Measurements from ENCODE around the gene ZNF595.
"Not testable (repeated sequence)": the region's sequence is repeated elsewhere in the genome, so short reads cannot be mapped to it uniquely, and the experiment has no call there.

ZNF595 gene

DNA sequence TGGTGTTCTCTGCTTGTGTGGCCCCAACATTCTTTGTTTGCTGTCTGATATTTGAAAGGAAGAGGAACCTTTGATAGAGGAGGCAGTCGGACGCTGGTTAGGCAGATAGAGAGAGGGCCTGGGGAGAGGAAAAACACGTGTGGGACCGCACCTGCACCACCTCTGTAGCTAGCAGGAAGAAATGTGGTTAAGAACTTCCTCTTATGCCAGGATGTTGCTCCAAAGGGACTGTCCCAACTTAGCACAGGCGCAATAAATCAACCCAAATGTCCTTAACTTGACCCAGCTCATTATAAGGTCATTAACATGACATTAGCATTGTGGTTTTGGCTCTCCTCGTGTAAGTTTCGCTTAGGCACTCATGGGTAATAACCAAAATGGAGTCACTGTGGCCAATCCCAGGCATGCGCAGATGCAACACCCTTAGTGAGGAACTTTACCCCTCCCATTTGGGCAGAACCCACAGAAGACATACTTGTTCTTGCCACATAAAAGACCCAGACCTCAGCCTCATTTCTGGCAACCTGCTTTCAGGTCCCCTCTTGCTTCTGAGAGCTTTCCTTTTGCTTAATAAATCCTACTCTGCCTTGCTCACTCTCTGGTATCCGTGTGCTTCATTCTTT is 1.4 kb upstream of the ZNF595 start:
- H3K4me3 ChIP-seq (ENCODE audit: low read depth, low read length); DNase-seq (ENCODE audit: low read depth): not testable (repeated sequence)

DNA sequence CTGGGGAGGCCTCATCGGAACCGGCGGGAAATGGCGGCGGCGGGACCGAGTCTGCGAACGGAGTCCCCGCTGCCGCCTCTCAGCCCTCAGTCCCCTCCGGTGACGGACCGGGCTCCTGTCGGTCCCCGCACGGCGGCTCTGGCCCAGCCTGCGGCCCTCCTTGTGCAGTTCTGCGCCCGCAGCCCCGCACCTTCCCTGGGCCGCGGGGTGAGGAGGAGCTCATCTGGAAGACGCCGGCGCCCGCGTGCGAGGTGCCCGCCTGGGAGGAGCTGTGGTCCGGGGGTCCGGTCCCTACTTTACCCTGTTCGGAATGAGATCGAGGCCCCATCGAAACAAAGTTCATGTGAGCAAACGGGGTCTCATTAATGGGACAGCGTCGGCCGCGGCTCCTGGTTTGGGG is 400 bp downstream of the ZNF595 start:
- H3K4me3 ChIP-seq (ENCODE audit: low read depth, low read length); DNase-seq (ENCODE audit: low read depth): not testable (repeated sequence)

DNA sequence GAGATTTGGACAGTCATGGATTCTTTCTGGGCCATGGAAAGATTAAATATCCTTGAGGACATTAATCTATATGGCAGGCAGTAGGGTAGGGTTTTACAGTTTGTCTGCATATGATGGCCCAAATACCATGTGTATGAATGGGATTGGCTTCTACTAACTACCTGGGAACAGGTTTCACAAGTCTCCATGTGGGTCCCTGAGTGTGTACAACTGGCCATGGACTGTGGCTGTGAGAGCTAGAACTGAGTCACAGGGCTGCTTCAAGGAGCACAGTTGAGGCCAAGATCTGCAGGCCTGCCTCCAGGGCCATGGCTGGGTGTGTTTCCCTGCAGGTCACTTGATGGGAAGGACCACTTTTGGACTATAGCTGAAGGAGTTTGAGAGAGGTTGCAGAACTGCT is 11.6 kb downstream of the ZNF595 start:
- DNase-seq (ENCODE audit: low read depth); H3K4me3 ChIP-seq (ENCODE audit: low read depth, low read length): not testable (repeated sequence)

DNA sequence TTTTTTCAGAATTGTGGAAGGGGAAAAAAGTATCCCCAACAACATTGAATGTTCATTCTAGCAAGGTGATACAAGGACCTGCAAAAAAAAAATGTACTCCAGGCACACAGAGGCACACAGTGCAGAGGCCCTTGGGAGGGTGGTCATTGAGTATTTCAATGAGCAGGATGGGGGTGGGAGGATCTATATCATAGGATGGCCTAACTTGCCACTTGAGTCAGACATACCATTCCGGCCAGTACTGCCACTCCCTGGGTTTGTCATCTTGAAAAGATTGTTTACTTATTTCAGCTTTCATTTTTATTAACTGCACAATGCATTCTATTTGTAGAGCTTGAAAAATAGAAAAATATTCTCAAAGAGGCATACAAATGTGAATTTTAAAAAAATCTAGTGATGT is 18.7 kb downstream of the ZNF595 start:
- H3K4me3 ChIP-seq (ENCODE audit: low read depth, low read length) = no peak overlapping the region
- DNase-seq (ENCODE audit: low read depth) = no peak
- TF ChIP-seq, protein P1, sequence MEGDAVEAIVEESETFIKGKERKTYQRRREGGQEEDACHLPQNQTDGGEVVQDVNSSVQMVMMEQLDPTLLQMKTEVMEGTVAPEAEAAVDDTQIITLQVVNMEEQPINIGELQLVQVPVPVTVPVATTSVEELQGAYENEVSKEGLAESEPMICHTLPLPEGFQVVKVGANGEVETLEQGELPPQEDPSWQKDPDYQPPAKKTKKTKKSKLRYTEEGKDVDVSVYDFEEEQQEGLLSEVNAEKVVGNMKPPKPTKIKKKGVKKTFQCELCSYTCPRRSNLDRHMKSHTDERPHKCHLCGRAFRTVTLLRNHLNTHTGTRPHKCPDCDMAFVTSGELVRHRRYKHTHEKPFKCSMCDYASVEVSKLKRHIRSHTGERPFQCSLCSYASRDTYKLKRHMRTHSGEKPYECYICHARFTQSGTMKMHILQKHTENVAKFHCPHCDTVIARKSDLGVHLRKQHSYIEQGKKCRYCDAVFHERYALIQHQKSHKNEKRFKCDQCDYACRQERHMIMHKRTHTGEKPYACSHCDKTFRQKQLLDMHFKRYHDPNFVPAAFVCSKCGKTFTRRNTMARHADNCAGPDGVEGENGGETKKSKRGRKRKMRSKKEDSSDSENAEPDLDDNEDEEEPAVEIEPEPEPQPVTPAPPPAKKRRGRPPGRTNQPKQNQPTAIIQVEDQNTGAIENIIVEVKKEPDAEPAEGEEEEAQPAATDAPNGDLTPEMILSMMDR (IDR thresholded peaks at IDR 0.05; ENCODE audit: low read depth, low read length, missing control alignments) = no peak

DNA sequence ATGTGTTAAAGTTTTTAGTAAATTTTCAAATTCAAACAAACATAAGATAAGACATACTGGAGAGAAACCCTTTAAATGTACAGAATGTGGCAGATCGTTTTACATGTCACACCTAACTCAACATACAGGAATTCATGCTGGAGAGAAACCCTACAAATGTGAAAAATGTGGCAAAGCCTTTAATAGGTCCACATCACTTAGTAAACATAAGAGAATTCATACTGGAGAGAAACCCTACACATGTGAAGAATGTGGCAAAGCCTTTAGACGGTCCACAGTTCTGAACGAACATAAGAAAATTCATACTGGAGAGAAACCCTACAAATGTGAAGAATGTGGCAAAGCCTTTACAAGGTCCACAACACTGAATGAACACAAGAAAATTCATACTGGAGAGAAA is 32.8 kb downstream of the ZNF595 start:
- TF ChIP-seq, protein P1 (IDR thresholded peaks at IDR 0.05; ENCODE audit: low read depth, low read length, missing control alignments) = no peak
- no peak overlapping the region for H3K4me3 ChIP-seq (ENCODE audit: low read depth, low read length)
- no peak for DNase-seq (ENCODE audit: low read depth)

DNA sequence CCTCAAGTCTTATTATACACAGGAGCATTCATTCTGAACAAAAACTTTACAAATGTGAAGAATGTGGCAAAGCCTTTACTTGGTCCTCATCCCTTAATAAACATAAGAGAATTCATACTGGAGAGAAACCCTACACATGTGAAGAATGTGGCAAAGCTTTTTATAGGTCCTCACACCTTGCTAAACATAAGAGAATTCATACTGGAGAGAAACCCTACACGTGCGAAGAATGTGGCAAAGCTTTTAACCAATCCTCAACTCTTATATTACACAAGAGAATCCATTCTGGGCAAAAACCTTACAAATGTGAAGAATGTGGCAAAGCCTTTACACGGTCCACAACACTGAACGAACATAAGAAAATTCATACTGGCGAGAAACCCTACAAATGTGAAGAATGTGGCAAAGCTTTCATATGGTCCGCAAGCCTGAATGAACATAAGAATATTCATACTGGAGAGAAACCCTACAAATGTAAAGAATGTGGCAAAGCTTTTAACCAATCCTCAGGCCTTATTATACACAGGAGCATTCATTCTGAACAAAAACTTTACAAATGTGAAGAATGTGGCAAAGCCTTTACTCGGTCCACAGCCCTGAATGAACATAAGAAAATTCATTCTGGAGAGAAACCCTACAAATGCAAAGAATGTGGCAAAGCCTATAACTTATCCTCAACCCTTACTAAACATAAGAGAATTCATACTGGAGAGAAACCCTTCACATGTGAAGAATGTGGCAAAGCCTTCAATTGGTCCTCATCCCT is 33.6 kb downstream of the ZNF595 start:
- DNase-seq (ENCODE audit: low read depth); H3K4me3 ChIP-seq (ENCODE audit: low read depth, low read length): not testable (repeated sequence)

DNA sequence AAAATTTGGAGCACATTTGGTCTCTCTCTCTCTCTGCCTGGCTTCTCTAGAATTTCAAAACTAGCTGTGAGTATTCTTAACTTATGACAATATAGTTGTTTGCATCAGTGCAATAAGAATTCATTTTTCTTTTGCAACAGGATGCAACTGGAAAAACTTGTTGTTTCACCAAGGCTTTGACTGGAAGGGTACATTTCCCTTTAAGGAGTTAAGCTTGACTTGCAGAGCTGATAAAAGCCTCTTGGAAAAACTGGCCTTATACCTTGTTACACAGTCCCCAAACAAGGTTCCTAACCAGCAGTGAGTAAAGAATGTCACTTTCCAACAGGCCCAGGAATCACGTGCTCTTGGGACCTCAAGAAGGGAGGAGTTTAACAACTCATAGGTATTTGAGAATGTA is 45.3 kb downstream of the ZNF595 start:
- no peak overlapping the region for H3K4me3 ChIP-seq (ENCODE audit: low read depth, low read length)
- DNase-seq (ENCODE audit: low read depth) = no peak
- TF ChIP-seq, protein P1 (IDR thresholded peaks at IDR 0.05; ENCODE audit: low read depth, low read length, missing control alignments) = no peak

DNA sequence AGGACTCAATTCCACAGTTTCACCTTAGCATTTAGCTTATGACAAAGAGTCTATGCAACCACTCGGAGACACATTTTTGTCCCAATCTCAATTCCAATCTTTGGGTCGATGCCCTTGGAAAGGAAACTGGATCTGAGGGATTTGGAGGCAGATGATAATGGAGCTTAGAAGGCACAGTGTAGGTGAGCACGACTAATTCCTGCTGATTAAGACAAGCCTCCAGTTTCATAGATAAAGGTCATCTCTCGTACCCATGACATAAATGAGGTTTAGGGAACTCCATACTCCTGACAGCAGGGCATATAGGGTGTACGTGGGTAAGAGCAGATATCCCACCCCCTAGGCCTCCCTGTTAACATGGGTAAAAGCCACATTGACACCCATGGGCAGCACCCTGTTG is 46.7 kb downstream of the ZNF595 start:
- TF ChIP-seq, protein P1 (IDR thresholded peaks at IDR 0.05; ENCODE audit: low read depth, low read length, missing control alignments) = no peak
- no peak for DNase-seq (ENCODE audit: low read depth)
- no peak overlapping the region for H3K4me3 ChIP-seq (ENCODE audit: low read depth, low read length)

DNA sequence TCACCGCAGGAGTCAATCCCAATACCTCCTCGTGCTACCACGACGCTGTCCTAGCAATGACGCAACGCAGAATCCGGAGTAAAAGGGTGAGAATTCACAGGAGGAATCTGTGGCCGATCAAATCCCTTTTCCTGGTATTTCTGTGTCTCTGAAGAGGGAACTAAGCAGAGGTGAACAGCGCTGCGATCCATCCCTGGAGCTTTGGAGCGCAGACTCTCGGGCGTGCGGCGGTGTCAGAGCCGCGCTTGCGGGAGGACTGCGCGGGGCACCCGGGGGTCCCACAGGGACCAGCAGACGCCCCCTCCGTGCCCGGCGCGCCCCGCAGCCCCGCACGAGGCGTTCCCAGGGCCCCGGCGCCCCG is 53.9 kb downstream of the ZNF595 start:
- H3K4me3 ChIP-seq (ENCODE audit: low read depth, low read length) = no peak overlapping the region
- DNase-seq (ENCODE audit: low read depth) = no peak
- TF ChIP-seq, protein P1 (IDR thresholded peaks at IDR 0.05; ENCODE audit: low read depth, low read length, missing control alignments) = no peak

Data from GM12864 (cell line).